K562 (cell line): ENCODE data around the gene NCDN. TPM values are rescaled to one million over a fixed set of nuclear protein-coding genes. Genes with fewer than 3 reads are reported as not detected.

Experiments used
- CBFA2T2 ChIP-seq: fragments of 450-650 bp; conservative IDR thresholded peaks from 2 replicates; pipeline ENCODE4 v1.6.1; 2017; ENCODE audit warnings: mild to moderate bottlenecking
- CSDE1 ChIP-seq, 2 experiments: fragments of 450-650 bp; IDR thresholded peaks; 2 replicates each; pipeline ENCODE4 v1.6.1; 2016; ENCODE audit warnings: mild to moderate bottlenecking in 1 of 2
- DACH1 ChIP-seq: fragments of 450-650 bp; IDR thresholded peaks from 2 replicates; pipeline ENCODE4 v1.6.1; 2018; ENCODE audit not compliant: partially characterized antibody
- NFYB ChIP-seq: IDR thresholded peaks from 2 replicates; pipeline ENCODE4 v1.6.1; 2011; ENCODE audit warnings: mild to moderate bottlenecking, moderate library complexity; ENCODE audit not compliant: insufficient read length; ENCODE audit errors: extremely low read depth
- NR1H2 ChIP-seq: sonication (generic); formaldehyde crosslinking; IDR thresholded peaks from 2 replicates; pipeline ENCODE4 v1.4.0; 2020; ENCODE audit warnings: mild to moderate bottlenecking, missing genetic modification reagents
- PCBP1 ChIP-seq: fragments of 200-400 bp; formaldehyde crosslinking; IDR thresholded peaks from 2 replicates; pipeline ENCODE4 v1.6.1; 2018; ENCODE audit warnings: mild to moderate bottlenecking, low read depth, low read length; ENCODE audit not compliant: poor library complexity, severe bottlenecking
- RBM22 ChIP-seq: fragments of 200-400 bp; formaldehyde crosslinking; IDR thresholded peaks from 2 replicates; pipeline ENCODE4 v1.6.1; 2018; ENCODE audit warnings: low read length, low read depth; ENCODE audit not compliant: poor library complexity, severe bottlenecking
- REST ChIP-seq, 2 experiments: fragments of 450-650 bp; formaldehyde crosslinking in 1 of 2; IDR thresholded peaks; 2 replicates each; pipeline versions ENCODE4 v1.4.0 to v1.6.1; 2014 to 2020; ENCODE audit warnings: mild to moderate bottlenecking in 2 of 2, borderline replicate concordance in 1 of 2, low read depth in 1 of 2
- SNIP1 ChIP-seq: fragments of 450-650 bp; IDR thresholded peaks from 2 replicates; pipeline ENCODE4 v1.7.1; 2017; ENCODE audit warnings: low read depth, mild to moderate bottlenecking
- SP2 ChIP-seq: IDR thresholded peaks from 2 replicates; pipeline ENCODE4 v1.6.1; 2011; ENCODE audit warnings: mild to moderate bottlenecking, low read depth, low read length, moderate library complexity; ENCODE audit not compliant: poor library complexity, severe bottlenecking; ENCODE audit errors: extremely low read depth
- SRSF3 ChIP-seq: fragments of 200-400 bp; formaldehyde crosslinking; IDR thresholded peaks from 2 replicates; pipeline ENCODE4 v1.6.1; 2016; ENCODE audit warnings: mild to moderate bottlenecking, low read length, moderate library complexity; ENCODE audit not compliant: insufficient read depth
- SUPT5H ChIP-seq: fragments of 450-650 bp; IDR thresholded peaks from 2 replicates; pipeline ENCODE4 v1.6.1; 2016
- TAF15 ChIP-seq: fragments of 200-400 bp; formaldehyde crosslinking; IDR thresholded peaks from 2 replicates; pipeline ENCODE4 v1.6.1; 2017; ENCODE audit warnings: mild to moderate bottlenecking, low read depth, low read length, moderate library complexity
- TAL1 ChIP-seq: fragments of 450-650 bp; IDR thresholded peaks from 2 replicates; pipeline ENCODE4 v1.6.1; 2016; ENCODE audit warnings: mild to moderate bottlenecking
- TCFL5 ChIP-seq: fragments of 250-450 bp; sonication (Bioruptor Pico); conservative IDR thresholded peaks from 2 replicates; pipeline ENCODE4 v1.6.1; 2021; ENCODE audit warnings: mild to moderate bottlenecking, moderate library complexity, matching md5 sums
- THAP7 ChIP-seq: fragments of 250-450 bp; sonication (Bioruptor Pico); IDR thresholded peaks from 2 replicates; pipeline ENCODE4 v1.5.0; 2021
- TOE1 ChIP-seq, 2 experiments: fragments of 450-650 bp in 1 of 2; sonication (generic) in 1 of 2; formaldehyde crosslinking in 1 of 2; IDR thresholded peaks; 2 replicates each; pipeline versions ENCODE4 v1.7.1 to v1.8.0; 2016 to 2022; ENCODE audit warnings: borderline replicate concordance in 2 of 2, mild to moderate bottlenecking in 2 of 2, antibody characterized with exemption in 1 of 2, inconsistent platforms in 1 of 2, low read depth in 1 of 2, missing genetic modification reagents in 1 of 2, moderate library complexity in 1 of 2
- ZNF436 ChIP-seq: fragments of 250-450, 450-650 bp; sonication (Bioruptor Pico); formaldehyde crosslinking; IDR thresholded peaks from 2 replicates; pipeline ENCODE4 v1.7.0; 2020; ENCODE audit warnings: mild to moderate bottlenecking
- polyA plus RNA-seq, 8 experiments: library from polyadenylated mRNA; depleted of rRNA in 4 of 8; stranded (reverse) in 5 of 8; unstranded in 3 of 8; fragments of >200 nt; fragmentation: Nextera tagmentation in 2 of 8; fragmentation: Illumina TruSeq in 1 of 8; extraction: Ambion mirVana in 2 of 8; extraction: Trizol in 1 of 8; gene quantifications; 2 replicates each; pipeline versions ENCODE4 v1.2.1 to v1.2.3, GENCODE V29; 2011 to 2014; ENCODE audit warnings: inconsistent platforms in 1 of 8, missing spikeins in 1 of 8
- total RNA-seq, 7 experiments: library from RNA; depleted of rRNA in 6 of 7; stranded (reverse); fragments of >200 nt in 6 of 7; fragmentation: Illumina TruSeq in 2 of 7; extraction: Trizol in 2 of 7; gene quantifications; 2 replicates each; pipeline versions ENCODE4 v1.2.1 to v1.2.3, GENCODE V29; 2011 to 2021; ENCODE audit warnings: low replicate concordance in 1 of 7

NCDN gene
- total and polyA plus RNA-seq, 9 of the 15 experiments (the other 6 are each of a cell fraction or from before 2014, with no cell fraction given): 1.9 to 35.1 (median 10.7) TPM

- TF ChIP-seq TAL1 (no peak), TOE1 (IDR thresholded peaks at IDR 0.05; ENCODE audit: borderline replicate concordance) (peak; percentile 1), TOE1 (CRISPR knock-in tag; IDR thresholded peaks at IDR 0.05; ENCODE audit: borderline replicate concordance, low read depth) (no peak), CSDE1 (IDR thresholded peaks at IDR 0.05) (peak in 1 of 2 experiments; percentile 30; a peak in 1 of 4 replicates), TAF15 (no peak), THAP7 (CRISPR knock-in tag) (no peak), NR1H2 (CRISPR knock-in tag) (0 out of 2 replicates have a peak, but pooled peaks have one; percentile 29), REST (IDR thresholded peaks at IDR 0.05; ENCODE audit: borderline replicate concordance) (no peak), REST (CRISPR knock-in tag; IDR thresholded peaks at IDR 0.05; ENCODE audit: low read depth) (no peak), DACH1 (no peak), SUPT5H (peak; percentile 60), PCBP1 (peak; percentile 35), SRSF3 (no peak), NFYB (peak; percentile 94), SNIP1 (peak; percentile 69; the same call in 1 of the 2 replicates), ZNF436 (no peak), TCFL5 (CRISPR knock-in tag) (no peak), CBFA2T2 (0 out of 2 replicates have a peak, but pooled peaks have one; percentile 9), SP2 (peak; percentile 30), RBM22 (no peak)
Observed at GRCh38 chr1:35557611-35558373, at the start of gene NCDN (continued).
